Right renal cortex interstitium (tissue), 3 donors: ENCODE measurements around the gene SLC35E3. TPM values are rescaled to one million over a fixed set of nuclear protein-coding genes. Genes with fewer than 3 reads are reported as not detected.

Experiments used
- polyA plus RNA-seq, 3 donors: library from polyadenylated mRNA; unstranded; fragments of 120-200 nt; gene quantifications; one replicate each; pipeline ENCODE4 v1.2.1, GENCODE V29; 2013; ENCODE audit not compliant: insufficient read length in 3 of 3

SLC35E3 gene
- polyA plus RNA-seq, 3 donors = 15.7 to 17.9 (median 17.1) TPM

Other genes starting within 250 kb of the SLC35E3 start
- gene RAP1B, start 135.3 kb upstream of the SLC35E3 start, polyA plus RNA-seq = 100 to 1,000 TPM; 190 to 193 (median 191) TPM
- 10 to 100 TPM; 69.3 to 79.3 (median 74.7) TPM for gene NUP107, start 59.2 kb upstream of the SLC35E3 start, polyA plus RNA-seq
- 10 to 100 TPM; 54.9 to 60.3 (median 59.5) TPM for gene MDM2, start 62.0 kb downstream of the SLC35E3 start, polyA plus RNA-seq
- gene CPM, start 187.0 kb downstream of the SLC35E3 start, polyA plus RNA-seq = 10 to 100 TPM; 25.4 to 29.3 (median 26.0) TPM